Measurements from ENCODE around the gene SOCS6.

GRCh38 chr18:70261141-70261788, 27.6 kb upstream of the SOCS6 start:
- TF ChIP-seq CREB1 (IDR thresholded peaks at IDR 0.05; ENCODE audit: low read depth) (no peak), YY1 (IDR thresholded peaks at IDR 0.05; ENCODE audit: low read depth) (no peak), MAX (IDR thresholded peaks at IDR 0.05) (no peak), REST (IDR thresholded peaks at IDR 0.05; ENCODE audit: low read depth) (no peak), ZBTB7A (IDR thresholded peaks at IDR 0.05; ENCODE audit: low read depth) (no peak), CEBPB (IDR thresholded peaks at IDR 0.05) (no peak), TAF1 (IDR thresholded peaks at IDR 0.05; ENCODE audit: low read depth) (no peak), EP300 (IDR thresholded peaks at IDR 0.05; ENCODE audit: borderline replicate concordance) (no peak), USF1 (IDR thresholded peaks at IDR 0.05) (no peak), NFIC (IDR thresholded peaks at IDR 0.05) (no peak), TEAD4 (IDR thresholded peaks at IDR 0.05) (no peak), RAD21 (IDR thresholded peaks at IDR 0.05; ENCODE audit: low read depth) (no peak)

All from Ishikawa (cell line).